ENCODE data around the gene FBXO2. TPM values are rescaled to one million over a fixed set of nuclear protein-coding genes. Genes with fewer than 3 reads are reported as not detected.

FBXO2 gene
- total RNA-seq, 1 experiment from 2014 or later: 81.1 TPM

DNA sequence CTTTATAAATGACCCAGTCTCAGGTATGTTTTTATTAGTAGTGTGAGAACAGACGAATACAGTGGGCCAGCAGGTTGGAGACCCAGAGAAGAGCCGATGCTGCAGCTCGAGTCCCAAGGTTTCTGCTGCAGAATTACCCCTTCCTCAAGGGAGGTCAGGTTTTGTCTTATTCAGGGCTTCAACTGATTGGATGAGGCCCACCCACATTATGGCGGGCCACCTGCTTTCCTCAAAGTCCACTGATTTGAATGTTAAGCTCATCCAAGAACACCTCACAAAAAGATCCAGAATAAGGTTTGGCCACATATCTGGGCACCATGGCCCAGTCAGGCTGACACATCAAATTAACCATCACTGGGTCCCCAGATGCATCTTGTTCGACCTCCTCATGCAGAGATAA, 40.9 kb downstream of the FBXO2 start:
- no peak overlapping the region for H2AFZ ChIP-seq (ENCODE audit: low read depth, low read length, poor library complexity, severe bottlenecking)
- H3K4me3 ChIP-seq (replicated peaks in 1 of 2; ENCODE audit: low read depth in 1 of 2, low read length in 2 of 2): no peak overlapping the region
- DNase-seq (ENCODE audit: low read depth, low spot score): no peak
- CTCF ChIA-PET: no interaction called here
- no peaks in the 10 kb centered on the region for H3K36me3 ChIP-seq (ENCODE audit: control insufficient read depth in 1 of 2, insufficient read depth in 2 of 2, low read length in 2 of 2)
- H4K20me1 ChIP-seq (ENCODE audit: insufficient read depth): no peaks in the 10 kb centered on the region
- H3K27me3 ChIP-seq (ENCODE audit: insufficient read depth, low read length): no peaks in the 10 kb centered on the region
- no peak overlapping the region for H3K4me2 ChIP-seq (ENCODE audit: low read length)
- H3K9me2 ChIP-seq (ENCODE audit: insufficient read depth): no peaks in the 10 kb centered on the region
- ATAC-seq: no peak
- RAD21 ChIA-PET (ENCODE audit: low non-redundant PET in 1 of 2, low total read pairs in 2 of 2, uncharacterized antibody in 2 of 2, unreplicated experiment in 2 of 2): no interaction called here
- no peaks in the 10 kb centered on the region for H3K9me3 ChIP-seq (ENCODE audit: control insufficient read depth in 1 of 2, insufficient read depth in 1 of 2, low read depth in 1 of 2, low read length in 2 of 2)
- no TSS peak for BruUV-seq (replicated peaks)
- POLR2A ChIA-PET: no interaction called here
- intact Hi-C loops (cut with micrococcal nuclease): no loop called here
- H3K9ac ChIP-seq (ENCODE audit: low read length): no peak overlapping the region
- TF ChIP-seq, protein P1, sequence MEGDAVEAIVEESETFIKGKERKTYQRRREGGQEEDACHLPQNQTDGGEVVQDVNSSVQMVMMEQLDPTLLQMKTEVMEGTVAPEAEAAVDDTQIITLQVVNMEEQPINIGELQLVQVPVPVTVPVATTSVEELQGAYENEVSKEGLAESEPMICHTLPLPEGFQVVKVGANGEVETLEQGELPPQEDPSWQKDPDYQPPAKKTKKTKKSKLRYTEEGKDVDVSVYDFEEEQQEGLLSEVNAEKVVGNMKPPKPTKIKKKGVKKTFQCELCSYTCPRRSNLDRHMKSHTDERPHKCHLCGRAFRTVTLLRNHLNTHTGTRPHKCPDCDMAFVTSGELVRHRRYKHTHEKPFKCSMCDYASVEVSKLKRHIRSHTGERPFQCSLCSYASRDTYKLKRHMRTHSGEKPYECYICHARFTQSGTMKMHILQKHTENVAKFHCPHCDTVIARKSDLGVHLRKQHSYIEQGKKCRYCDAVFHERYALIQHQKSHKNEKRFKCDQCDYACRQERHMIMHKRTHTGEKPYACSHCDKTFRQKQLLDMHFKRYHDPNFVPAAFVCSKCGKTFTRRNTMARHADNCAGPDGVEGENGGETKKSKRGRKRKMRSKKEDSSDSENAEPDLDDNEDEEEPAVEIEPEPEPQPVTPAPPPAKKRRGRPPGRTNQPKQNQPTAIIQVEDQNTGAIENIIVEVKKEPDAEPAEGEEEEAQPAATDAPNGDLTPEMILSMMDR (IDR thresholded peaks at IDR 0.05 in 2 of 3, conservative IDR thresholded peaks at IDR 0.05 in 1 of 3; ENCODE audit: borderline replicate concordance in 1 of 3, insufficient read depth in 1 of 3, low read depth in 2 of 3, low read length in 2 of 3): no peak
- no peak for TF ChIP-seq EZH2phosphoT487 (IDR thresholded peaks at IDR 0.05; ENCODE audit: borderline replicate concordance)
- TF ChIP-seq ZFX (IDR thresholded peaks at IDR 0.05): no peak
- TF ChIP-seq EZH2 (IDR thresholded peaks at IDR 0.05): no peak
- TF ChIP-seq, protein P2, sequence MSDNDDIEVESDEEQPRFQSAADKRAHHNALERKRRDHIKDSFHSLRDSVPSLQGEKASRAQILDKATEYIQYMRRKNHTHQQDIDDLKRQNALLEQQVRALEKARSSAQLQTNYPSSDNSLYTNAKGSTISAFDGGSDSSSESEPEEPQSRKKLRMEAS (IDR thresholded peaks at IDR 0.05): no peak
- no peak for TF ChIP-seq FOSL1 (IDR thresholded peaks at IDR 0.05; ENCODE audit: low read depth)
- TF ChIP-seq, protein P3, sequence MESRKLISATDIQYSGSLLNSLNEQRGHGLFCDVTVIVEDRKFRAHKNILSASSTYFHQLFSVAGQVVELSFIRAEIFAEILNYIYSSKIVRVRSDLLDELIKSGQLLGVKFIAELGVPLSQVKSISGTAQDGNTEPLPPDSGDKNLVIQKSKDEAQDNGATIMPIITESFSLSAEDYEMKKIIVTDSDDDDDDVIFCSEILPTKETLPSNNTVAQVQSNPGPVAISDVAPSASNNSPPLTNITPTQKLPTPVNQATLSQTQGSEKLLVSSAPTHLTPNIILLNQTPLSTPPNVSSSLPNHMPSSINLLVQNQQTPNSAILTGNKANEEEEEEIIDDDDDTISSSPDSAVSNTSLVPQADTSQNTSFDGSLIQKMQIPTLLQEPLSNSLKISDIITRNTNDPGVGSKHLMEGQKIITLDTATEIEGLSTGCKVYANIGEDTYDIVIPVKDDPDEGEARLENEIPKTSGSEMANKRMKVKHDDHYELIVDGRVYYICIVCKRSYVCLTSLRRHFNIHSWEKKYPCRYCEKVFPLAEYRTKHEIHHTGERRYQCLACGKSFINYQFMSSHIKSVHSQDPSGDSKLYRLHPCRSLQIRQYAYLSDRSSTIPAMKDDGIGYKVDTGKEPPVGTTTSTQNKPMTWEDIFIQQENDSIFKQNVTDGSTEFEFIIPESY (IDR thresholded peaks at IDR 0.05; ENCODE audit: extremely low read depth, insufficient replicate concordance, low read length): no peak
- no peak for TF ChIP-seq ELF1 (IDR thresholded peaks at IDR 0.05; ENCODE audit: borderline replicate concordance, low read depth)
- TF ChIP-seq JUND (IDR thresholded peaks at IDR 0.05): no peak
- no peak for TF ChIP-seq ZNF274 (IDR thresholded peaks at IDR 0.05; ENCODE audit: low read depth, low read length)
- no peak for TF ChIP-seq SRF (IDR thresholded peaks at IDR 0.05; ENCODE audit: low read depth)
- no peak for TF ChIP-seq EGR1 (IDR thresholded peaks at IDR 0.05; ENCODE audit: low read depth)
- TF ChIP-seq, protein P4, sequence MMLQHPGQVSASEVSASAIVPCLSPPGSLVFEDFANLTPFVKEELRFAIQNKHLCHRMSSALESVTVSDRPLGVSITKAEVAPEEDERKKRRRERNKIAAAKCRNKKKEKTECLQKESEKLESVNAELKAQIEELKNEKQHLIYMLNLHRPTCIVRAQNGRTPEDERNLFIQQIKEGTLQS (IDR thresholded peaks at IDR 0.05): no peak
- no peak for TF ChIP-seq POLR2A (IDR thresholded peaks at IDR 0.05; ENCODE audit: borderline replicate concordance, extremely low read depth, insufficient read depth, insufficient read length)
- TF ChIP-seq YY1 (IDR thresholded peaks at IDR 0.05; ENCODE audit: extremely low read depth, insufficient replicate concordance, low read depth, low read length): no peak
- TF ChIP-seq, protein P5, sequence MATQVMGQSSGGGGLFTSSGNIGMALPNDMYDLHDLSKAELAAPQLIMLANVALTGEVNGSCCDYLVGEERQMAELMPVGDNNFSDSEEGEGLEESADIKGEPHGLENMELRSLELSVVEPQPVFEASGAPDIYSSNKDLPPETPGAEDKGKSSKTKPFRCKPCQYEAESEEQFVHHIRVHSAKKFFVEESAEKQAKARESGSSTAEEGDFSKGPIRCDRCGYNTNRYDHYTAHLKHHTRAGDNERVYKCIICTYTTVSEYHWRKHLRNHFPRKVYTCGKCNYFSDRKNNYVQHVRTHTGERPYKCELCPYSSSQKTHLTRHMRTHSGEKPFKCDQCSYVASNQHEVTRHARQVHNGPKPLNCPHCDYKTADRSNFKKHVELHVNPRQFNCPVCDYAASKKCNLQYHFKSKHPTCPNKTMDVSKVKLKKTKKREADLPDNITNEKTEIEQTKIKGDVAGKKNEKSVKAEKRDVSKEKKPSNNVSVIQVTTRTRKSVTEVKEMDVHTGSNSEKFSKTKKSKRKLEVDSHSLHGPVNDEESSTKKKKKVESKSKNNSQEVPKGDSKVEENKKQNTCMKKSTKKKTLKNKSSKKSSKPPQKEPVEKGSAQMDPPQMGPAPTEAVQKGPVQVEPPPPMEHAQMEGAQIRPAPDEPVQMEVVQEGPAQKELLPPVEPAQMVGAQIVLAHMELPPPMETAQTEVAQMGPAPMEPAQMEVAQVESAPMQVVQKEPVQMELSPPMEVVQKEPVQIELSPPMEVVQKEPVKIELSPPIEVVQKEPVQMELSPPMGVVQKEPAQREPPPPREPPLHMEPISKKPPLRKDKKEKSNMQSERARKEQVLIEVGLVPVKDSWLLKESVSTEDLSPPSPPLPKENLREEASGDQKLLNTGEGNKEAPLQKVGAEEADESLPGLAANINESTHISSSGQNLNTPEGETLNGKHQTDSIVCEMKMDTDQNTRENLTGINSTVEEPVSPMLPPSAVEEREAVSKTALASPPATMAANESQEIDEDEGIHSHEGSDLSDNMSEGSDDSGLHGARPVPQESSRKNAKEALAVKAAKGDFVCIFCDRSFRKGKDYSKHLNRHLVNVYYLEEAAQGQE (IDR thresholded peaks at IDR 0.05; ENCODE audit: low read depth): no peak
- no peak for TF ChIP-seq SP1 (IDR thresholded peaks at IDR 0.05; ENCODE audit: low read depth)
- no peak for TF ChIP-seq CEBPB (IDR thresholded peaks at IDR 0.05; ENCODE audit: low read depth)
- no peaks in the 10 kb centered on the region for H3K4me1 ChIP-seq (ENCODE audit: control insufficient read depth in 1 of 2, insufficient read depth in 2 of 2, low read length in 2 of 2)
- H3K79me2 ChIP-seq (ENCODE audit: insufficient read depth, low read length): no peaks in the 10 kb centered on the region
- no peak overlapping the region for H3K27ac ChIP-seq (ENCODE audit: low read depth, low read length)
